Activated CD8-positive, alpha-beta T cell treated with anti-CD3 and anti-CD28 coated beads for 36 hours (primary cell): ENCODE measurements around the gene DSTN. TPM values are rescaled to one million over a fixed set of nuclear protein-coding genes. Genes with fewer than 3 reads are reported as not detected.

ENCODE experiments used
- ATAC-seq: fragments of 200-7000 bp; cut with Tn5 transposase; one replicate; pipeline ENCODE4 v1.10.0; 2021; ENCODE audit warnings: mild to moderate bottlenecking, moderate library complexity
- CTCF ChIA-PET: fragments of 350-600 bp; sonication (Branson Sonifier 250); formaldehyde crosslinking; loops from one replicate; lab custom pipeline; 2021; ENCODE audit warnings: antibody characterized with exemption; lab: Charles Lee
- POLR2A ChIA-PET: fragments of 350-600 bp; sonication (Branson Sonifier 250); formaldehyde crosslinking; loops from one replicate; lab custom pipeline; 2021; ENCODE audit warnings: antibody characterized with exemption; lab: Charles Lee
- DNase-seq: peaks from one replicate; pipeline ENCODE4 v3.0.0-alpha.2; 2020
- H3K27ac Mint-ChIP-seq: one replicate; pipeline ENCODE4 v1.8.0; 2021; ENCODE audit warnings: mild to moderate bottlenecking, mixed read lengths
- H3K27me3 Mint-ChIP-seq: one replicate; pipeline ENCODE4 v1.8.0; 2021; ENCODE audit warnings: mixed read lengths
- H3K36me3 Mint-ChIP-seq: one replicate; pipeline ENCODE4 v1.8.0; 2021; ENCODE audit warnings: low read depth, mixed read lengths
- H3K4me1 Mint-ChIP-seq: one replicate; pipeline ENCODE4 v1.8.0; 2021; ENCODE audit warnings: low read depth, mixed read lengths
- H3K4me3 Mint-ChIP-seq: one replicate; pipeline ENCODE4 v1.8.0; 2021; ENCODE audit warnings: mild to moderate bottlenecking, moderate library complexity, mixed read lengths
- H3K9me3 Mint-ChIP-seq: one replicate; pipeline ENCODE4 v1.8.0; 2021; ENCODE audit warnings: mixed read lengths
- intact Hi-C: fragments of 100-400 bp; cut with micrococcal nuclease; formaldehyde crosslinking; loops from one replicate; pipeline ENCODE4 v1.10.0; 2022
- total RNA-seq, 2 experiments: library from RNA; stranded (reverse); gene quantifications; one replicate each; pipeline ENCODE4 v1.2.3, GENCODE V29; 2021
- TF ChIP-seq, protein P1 (sequence below): fragments of 200-600 bp; IDR thresholded peaks from one replicate; pipeline ENCODE4 v1.8.0; 2022; ENCODE audit warnings: antibody characterized with exemption, mild to moderate bottlenecking

Gene DSTN
- total RNA-seq = 10 to 100 TPM; 55.5 to 56.4 TPM

DNA sequence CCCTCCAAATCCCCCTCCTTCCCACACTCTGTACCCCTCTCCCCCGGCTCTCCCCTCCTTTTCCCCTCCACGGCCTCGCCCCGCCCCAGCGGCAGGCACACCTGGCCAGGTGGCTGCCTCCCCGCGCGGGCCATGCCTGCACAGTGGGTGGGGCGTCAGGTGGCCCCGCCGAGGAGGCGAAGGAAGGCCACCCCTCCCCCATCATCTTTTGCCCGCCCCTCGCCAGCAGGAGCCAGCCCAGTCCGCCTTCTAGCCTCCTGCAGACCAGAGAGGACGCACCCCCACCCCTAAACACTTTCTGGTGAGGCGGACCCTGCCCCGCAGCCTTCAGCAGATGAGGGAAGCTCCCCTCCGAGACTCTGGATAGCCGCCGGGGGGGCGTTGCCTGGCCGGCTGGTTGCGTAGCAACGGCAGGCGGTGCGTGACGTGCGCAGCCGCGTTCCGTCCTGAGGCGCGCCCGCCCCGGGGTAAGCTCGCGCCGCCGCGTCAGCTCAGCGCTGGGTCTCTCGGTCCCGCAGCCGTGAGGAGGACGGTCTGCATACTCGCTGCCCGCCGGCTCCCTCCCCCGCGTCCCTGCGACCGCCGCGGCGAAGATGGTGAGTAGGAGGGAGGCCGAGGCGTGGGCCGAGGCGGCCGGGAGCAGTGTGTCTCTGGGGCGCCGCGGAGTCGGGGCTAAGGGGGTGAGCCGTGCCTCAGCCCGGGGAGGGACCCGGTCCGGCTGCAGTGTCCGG, at the start of gene DSTN:
TSS of gene DSTN (plus strand) at position 460 of the 731 bp plus-strand sequence. CDS start at position 594, 134 bp downstream.
- peak within 1 kb of the TSS; percentile 83 for H3K4me3 Mint-ChIP-seq
- peak; percentile 90 for ATAC-seq

DNA sequence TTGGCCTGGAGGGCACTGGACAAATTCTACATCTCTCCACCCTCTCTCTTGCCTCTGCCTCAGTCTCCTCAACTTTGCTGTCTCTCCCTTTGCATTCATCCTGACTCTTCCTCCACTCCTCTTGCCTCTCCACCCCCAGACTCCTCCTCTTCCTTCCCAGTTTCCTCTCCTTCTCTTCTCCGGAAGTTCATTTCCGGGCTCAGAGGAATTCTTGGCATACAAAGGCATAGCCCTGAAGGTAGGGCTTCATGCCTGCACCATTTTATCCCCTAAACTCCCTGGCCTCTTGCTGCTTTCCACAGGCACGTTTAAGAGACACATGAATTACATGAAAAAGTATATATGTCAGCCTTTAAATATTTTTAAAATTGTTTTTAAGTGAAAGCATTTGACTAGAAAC, 49.3 kb upstream of the DSTN start:
- intact Hi-C loops = no loop called here
- ATAC-seq = no peak
- TF ChIP-seq, protein P1, sequence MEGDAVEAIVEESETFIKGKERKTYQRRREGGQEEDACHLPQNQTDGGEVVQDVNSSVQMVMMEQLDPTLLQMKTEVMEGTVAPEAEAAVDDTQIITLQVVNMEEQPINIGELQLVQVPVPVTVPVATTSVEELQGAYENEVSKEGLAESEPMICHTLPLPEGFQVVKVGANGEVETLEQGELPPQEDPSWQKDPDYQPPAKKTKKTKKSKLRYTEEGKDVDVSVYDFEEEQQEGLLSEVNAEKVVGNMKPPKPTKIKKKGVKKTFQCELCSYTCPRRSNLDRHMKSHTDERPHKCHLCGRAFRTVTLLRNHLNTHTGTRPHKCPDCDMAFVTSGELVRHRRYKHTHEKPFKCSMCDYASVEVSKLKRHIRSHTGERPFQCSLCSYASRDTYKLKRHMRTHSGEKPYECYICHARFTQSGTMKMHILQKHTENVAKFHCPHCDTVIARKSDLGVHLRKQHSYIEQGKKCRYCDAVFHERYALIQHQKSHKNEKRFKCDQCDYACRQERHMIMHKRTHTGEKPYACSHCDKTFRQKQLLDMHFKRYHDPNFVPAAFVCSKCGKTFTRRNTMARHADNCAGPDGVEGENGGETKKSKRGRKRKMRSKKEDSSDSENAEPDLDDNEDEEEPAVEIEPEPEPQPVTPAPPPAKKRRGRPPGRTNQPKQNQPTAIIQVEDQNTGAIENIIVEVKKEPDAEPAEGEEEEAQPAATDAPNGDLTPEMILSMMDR = no peak
- H3K4me3 Mint-ChIP-seq = no peak overlapping the region
- H3K36me3 Mint-ChIP-seq = no peaks in the 10 kb centered on the region
- POLR2A ChIA-PET = interaction anchor here (0.6 kb wide), 1 partner anchor 12 kb away, joined by 3 read pairs; no protein-coding TSS in a partner anchor
- CTCF ChIA-PET = interaction anchor here (2.0 kb wide), 1 partner anchor 15 kb away, joined by 7 read pairs; no protein-coding TSS in a partner anchor
- H3K27me3 Mint-ChIP-seq = peaks cover under 1% of the 10 kb centered on the region
- no peaks in the 10 kb centered on the region for H3K9me3 Mint-ChIP-seq
- DNase-seq = no peak
- H3K27ac Mint-ChIP-seq = no peak overlapping the region
- peaks cover 5% of the 10 kb centered on the region for H3K4me1 Mint-ChIP-seq

More for the DNA sequence above, at the start of gene DSTN:
- peaks cover 2% of the 10 kb centered on the region for H3K27me3 Mint-ChIP-seq
- H3K36me3 Mint-ChIP-seq = no peaks in the 10 kb centered on the region
- POLR2A ChIA-PET = interaction anchor here (0.8 to 1.3 kb wide), 3 partner anchors 11 to 400 kb away, joined by 3 to 4 read pairs (median 4); partner anchors contain the start of gene MGME1
- intact Hi-C loops = no loop called here
- peak within 1 kb of the TSS; percentile 81 for H3K27ac Mint-ChIP-seq
- CTCF ChIA-PET = interaction anchor here (0.6 to 2.5 kb wide), 13 partner anchors 9 to 400 kb away, joined by 3 to 14 read pairs (median 4); partner anchors contain the start of gene RRBP1
- H3K4me1 Mint-ChIP-seq = peaks cover 16% of the 10 kb centered on the region
- TF ChIP-seq, protein P1 = no peak
- peak; percentile 87 for DNase-seq
- H3K9me3 Mint-ChIP-seq = no peaks in the 10 kb centered on the region

DNA sequence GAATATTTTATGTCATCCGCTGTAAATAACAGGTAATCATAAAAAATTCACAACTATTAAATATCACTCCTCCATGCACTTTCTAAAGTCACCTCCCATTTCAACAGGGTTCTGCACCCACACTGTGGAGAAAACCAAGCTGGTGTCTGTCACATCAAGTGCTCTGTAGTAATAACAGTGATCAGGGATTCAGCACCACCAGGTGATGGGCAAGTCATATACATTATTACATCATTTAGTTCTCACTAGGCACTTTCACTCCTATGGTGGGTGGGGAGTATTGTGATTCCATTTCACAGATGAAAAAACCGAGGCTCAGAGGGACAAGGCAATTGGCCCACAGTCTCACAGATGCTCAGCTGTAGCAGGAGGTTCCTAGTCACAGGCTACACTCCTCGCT, 47.3 kb upstream of the DSTN start:
- no peaks in the 10 kb centered on the region for H3K9me3 Mint-ChIP-seq
- H3K4me1 Mint-ChIP-seq = peaks cover 5% of the 10 kb centered on the region
- no peak overlapping the region for H3K4me3 Mint-ChIP-seq
- H3K27ac Mint-ChIP-seq = no peak overlapping the region
- TF ChIP-seq, protein P1 = no peak
- H3K27me3 Mint-ChIP-seq = peaks cover 3% of the 10 kb centered on the region
- CTCF ChIA-PET = interaction anchor here (1.3 kb wide), 1 partner anchor 17 kb away, joined by 3 read pairs; no protein-coding TSS in a partner anchor
- POLR2A ChIA-PET = interaction anchor here (0.9 kb wide), 1 partner anchor 9 kb away, joined by 3 read pairs; no protein-coding TSS in a partner anchor
- H3K36me3 Mint-ChIP-seq = no peaks in the 10 kb centered on the region
- ATAC-seq (peak; percentile 56), DNase-seq (no peak)
- intact Hi-C loops = no loop called here

DNA sequence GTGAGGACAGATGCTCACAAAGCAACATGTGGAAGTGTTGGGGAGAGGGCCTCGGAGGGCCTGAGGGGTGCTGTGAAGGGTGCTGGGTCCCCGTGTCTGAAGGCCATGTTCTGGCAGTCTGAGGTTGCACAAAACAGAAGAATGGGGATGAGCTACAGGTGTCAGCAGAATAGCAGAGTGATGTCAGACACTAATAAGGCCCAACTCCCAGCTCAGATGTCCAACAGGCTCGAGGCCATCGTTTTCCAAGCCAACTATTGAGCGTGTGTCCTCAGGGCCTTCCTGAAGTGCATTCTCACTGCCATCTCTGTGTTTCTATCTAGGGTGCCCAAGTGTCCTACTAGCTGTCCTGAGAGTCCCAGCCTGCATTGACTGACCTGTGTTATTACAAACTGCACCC, 46.5 kb upstream of the DSTN start:
- Mint-ChIP-seq H3K4me1 (peaks cover 5% of the 10 kb centered on the region), H3K27ac (no peak overlapping the region), H3K9me3 (no peaks in the 10 kb centered on the region), H3K36me3 (no peaks in the 10 kb centered on the region), H3K4me3 (no peak overlapping the region), H3K27me3 (peaks cover 3% of the 10 kb centered on the region)
- no peak for ATAC-seq
- CTCF ChIA-PET = interaction anchor here (1.3 kb wide), 2 partner anchors 18 to 19 kb away, joined by 3 read pairs; no protein-coding TSS in a partner anchor
- TF ChIP-seq, protein P1 = no peak
- POLR2A ChIA-PET = interaction anchor here (0.9 kb wide), 1 partner anchor 8 kb away, joined by 3 read pairs; no protein-coding TSS in a partner anchor
- DNase-seq = no peak
- intact Hi-C loops = no loop called here

DNA sequence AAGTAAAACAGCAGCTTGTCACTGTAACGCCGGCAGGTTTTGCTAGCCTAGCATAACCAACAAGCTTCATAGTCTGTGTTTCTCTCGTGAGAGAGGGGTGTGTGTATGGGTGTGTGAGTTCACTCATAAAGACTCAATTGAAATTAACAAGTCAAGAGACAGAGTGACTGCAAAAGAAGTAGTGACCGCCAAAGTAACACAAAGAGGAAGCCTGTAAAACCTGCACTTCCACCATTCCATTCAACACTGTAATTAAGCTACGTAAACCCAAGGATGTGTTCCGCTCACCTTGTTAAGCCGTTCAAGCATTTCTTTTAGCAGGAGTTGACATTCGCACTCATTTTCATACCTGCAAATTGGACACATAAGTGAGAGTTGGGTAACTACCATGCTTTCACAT, 45.3 kb upstream of the DSTN start:
- ATAC-seq = no peak
- no peaks in the 10 kb centered on the region for H3K36me3 Mint-ChIP-seq
- H3K27me3 Mint-ChIP-seq = peaks cover 6% of the 10 kb centered on the region
- intact Hi-C loops = no loop called here
- H3K4me1 Mint-ChIP-seq = peaks cover 5% of the 10 kb centered on the region
- no peak overlapping the region for H3K4me3 Mint-ChIP-seq
- no peaks in the 10 kb centered on the region for H3K9me3 Mint-ChIP-seq
- ChIA-PET CTCF (interaction anchor here (1.3 kb wide), 1 partner anchor 20 kb away, joined by 3 read pairs; no protein-coding TSS in a partner anchor), POLR2A (no interaction called here)
- TF ChIP-seq, protein P1 = no peak
- no peak for DNase-seq
- H3K27ac Mint-ChIP-seq = no peak overlapping the region
